Measurements from ENCODE around the gene SLC46A3.

The SLC46A3 gene

DNA sequence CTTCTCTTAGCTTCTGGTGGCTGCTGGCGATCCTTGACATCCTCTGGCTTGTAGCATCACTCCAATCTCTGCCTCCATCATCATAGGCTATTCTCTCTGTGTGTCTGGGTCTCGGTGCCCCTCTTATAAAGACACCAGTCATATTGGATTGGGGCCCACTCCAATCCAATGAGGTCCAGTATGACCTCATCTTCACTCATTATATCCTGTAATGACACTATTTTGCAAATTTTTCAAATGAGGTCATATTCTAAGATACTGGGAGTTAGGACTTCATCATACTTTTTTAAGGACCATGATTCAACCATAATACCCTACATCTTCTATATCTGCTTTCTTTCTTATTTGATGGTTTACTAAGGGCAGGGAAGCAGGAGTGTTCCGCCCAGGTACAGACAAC, 12.0 kb upstream of the SLC46A3 start (continued):
- TF ChIP-seq ZBTB17 (tag by site-specific recombination; IDR thresholded peaks at IDR 0.05) (no peak), ZNF398 (tag by site-specific recombination; IDR thresholded peaks at IDR 0.05) (no peak)

DNA sequence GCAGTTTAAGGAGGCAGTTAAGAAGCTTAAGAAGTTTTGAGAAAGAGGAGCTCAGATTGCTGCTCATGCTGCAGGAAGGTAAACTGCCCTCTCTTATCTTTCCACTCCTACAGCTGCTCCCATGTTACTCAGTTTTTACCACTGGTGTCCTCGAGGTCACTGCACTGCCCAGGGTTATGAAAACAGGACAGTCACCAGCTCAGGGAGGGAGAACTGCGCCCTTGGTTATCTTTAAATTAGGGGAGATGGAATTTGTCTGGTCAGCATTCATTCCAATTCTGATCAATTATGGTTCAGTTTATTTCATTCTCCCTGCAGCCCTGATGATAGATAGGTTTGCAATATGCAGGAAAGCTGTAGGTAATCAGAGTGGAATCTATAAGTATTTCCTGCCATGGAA, 10.8 kb upstream of the SLC46A3 start:
- TF ChIP-seq, protein P1, sequence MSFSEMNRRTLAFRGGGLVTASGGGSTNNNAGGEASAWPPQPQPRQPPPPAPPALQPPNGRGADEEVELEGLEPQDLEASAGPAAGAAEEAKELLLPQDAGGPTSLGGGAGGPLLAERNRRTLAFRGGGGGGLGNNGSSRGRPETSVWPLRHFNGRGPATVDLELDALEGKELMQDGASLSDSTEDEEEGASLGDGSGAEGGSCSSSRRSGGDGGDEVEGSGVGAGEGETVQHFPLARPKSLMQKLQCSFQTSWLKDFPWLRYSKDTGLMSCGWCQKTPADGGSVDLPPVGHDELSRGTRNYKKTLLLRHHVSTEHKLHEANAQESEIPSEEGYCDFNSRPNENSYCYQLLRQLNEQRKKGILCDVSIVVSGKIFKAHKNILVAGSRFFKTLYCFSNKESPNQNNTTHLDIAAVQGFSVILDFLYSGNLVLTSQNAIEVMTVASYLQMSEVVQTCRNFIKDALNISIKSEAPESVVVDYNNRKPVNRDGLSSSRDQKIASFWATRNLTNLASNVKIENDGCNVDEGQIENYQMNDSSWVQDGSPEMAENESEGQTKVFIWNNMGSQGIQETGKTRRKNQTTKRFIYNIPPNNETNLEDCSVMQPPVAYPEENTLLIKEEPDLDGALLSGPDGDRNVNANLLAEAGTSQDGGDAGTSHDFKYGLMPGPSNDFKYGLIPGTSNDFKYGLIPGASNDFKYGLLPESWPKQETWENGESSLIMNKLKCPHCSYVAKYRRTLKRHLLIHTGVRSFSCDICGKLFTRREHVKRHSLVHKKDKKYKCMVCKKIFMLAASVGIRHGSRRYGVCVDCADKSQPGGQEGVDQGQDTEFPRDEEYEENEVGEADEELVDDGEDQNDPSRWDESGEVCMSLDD (tag by site-specific recombination; IDR thresholded peaks at IDR 0.05) = no peak
- no peak for TF ChIP-seq ZNF514 (tag by site-specific recombination; IDR thresholded peaks at IDR 0.05)
- TF ChIP-seq HOXA7 (CRISPR knock-in tag; IDR thresholded peaks at IDR 0.05; ENCODE audit: borderline replicate concordance) = no peak
- TF ChIP-seq ZNF776 (tag by site-specific recombination; IDR thresholded peaks at IDR 0.05; ENCODE audit: borderline replicate concordance) = no peak
- POLR2A ChIA-PET = interaction anchor here (1.2 kb wide), 1 partner anchor 10 kb away, joined by 4 read pairs; no protein-coding TSS in a partner anchor
- Histone ChIP-seq H3K36me3 (ENCODE audit: control insufficient read depth in 2 of 2, insufficient read depth in 1 of 2, low read length in 2 of 2) (no peaks in the 10 kb centered on the region), H3K4me3 (ENCODE audit: low read depth, low read length) (no peak overlapping the region), H3K27ac (ENCODE audit: extremely low read depth, low read depth, low read length) (no peak overlapping the region), H3K9me3 (ENCODE audit: control insufficient read depth, insufficient read depth, low read depth, low read length) (no peaks in the 10 kb centered on the region), H3K4me1 (ENCODE audit: control insufficient read depth, insufficient read depth, low read length) (no peaks in the 10 kb centered on the region)
- CTCF ChIA-PET = no interaction called here

- CTCF ChIA-PET = interaction anchor here (0.6 kb wide), 2 partner anchors 15 to 479 kb away, joined by 3 read pairs; no protein-coding TSS in a partner anchor
- no peak overlapping the region for H3K27ac ChIP-seq (ENCODE audit: extremely low read depth, low read depth, low read length)
- H3K36me3 ChIP-seq (ENCODE audit: control insufficient read depth in 2 of 2, insufficient read depth in 1 of 2, low read length in 2 of 2) = no peaks in the 10 kb centered on the region
- no peak overlapping the region for H3K4me3 ChIP-seq (ENCODE audit: low read depth, low read length)
- no peaks in the 10 kb centered on the region for H3K9me3 ChIP-seq (ENCODE audit: control insufficient read depth, insufficient read depth, low read depth, low read length)
- no peaks in the 10 kb centered on the region for H3K4me1 ChIP-seq (ENCODE audit: control insufficient read depth, insufficient read depth, low read length)
- POLR2A ChIA-PET = interaction anchor here (1.2 kb wide), 1 partner anchor 9 kb away, joined by 4 read pairs; no protein-coding TSS in a partner anchor
- TF ChIP-seq ZNF37A (tag by site-specific recombination; IDR thresholded peaks at IDR 0.05) = no peak
- TF ChIP-seq ZNF423 (tag by site-specific recombination; IDR thresholded peaks at IDR 0.05) = no peak
- no peak for TF ChIP-seq ZNF350 (tag by site-specific recombination; IDR thresholded peaks at IDR 0.05)
- no peak for TF ChIP-seq ZBTB7A (tag by site-specific recombination; IDR thresholded peaks at IDR 0.05; ENCODE audit: low read depth)
- no peak for TF ChIP-seq ZNF274 (IDR thresholded peaks at IDR 0.05; ENCODE audit: low read length)
- TF ChIP-seq ZNF274 (tag by site-specific recombination; IDR thresholded peaks at IDR 0.05; ENCODE audit: borderline replicate concordance) = no peak
- no peak for TF ChIP-seq ZNF391 (tag by site-specific recombination; IDR thresholded peaks at IDR 0.05; ENCODE audit: borderline replicate concordance, low read depth)
- TF ChIP-seq ZBTB6 (tag by site-specific recombination; IDR thresholded peaks at IDR 0.05) = no peak
- TF ChIP-seq ZBTB48 (tag by site-specific recombination; IDR thresholded peaks at IDR 0.05) = no peak
- no peak for TF ChIP-seq ZNF624 (tag by site-specific recombination; IDR thresholded peaks at IDR 0.05)
- TF ChIP-seq ZNF548 (tag by site-specific recombination; IDR thresholded peaks at IDR 0.05) = no peak
- no peak for TF ChIP-seq ZNF202 (tag by site-specific recombination; IDR thresholded peaks at IDR 0.05; ENCODE audit: borderline replicate concordance)
- no peak for TF ChIP-seq PRDM6 (tag by site-specific recombination; IDR thresholded peaks at IDR 0.05)
- no peak for TF ChIP-seq ZNF473 (tag by site-specific recombination; IDR thresholded peaks at IDR 0.05)
- no peak for TF ChIP-seq ZBTB20 (tag by site-specific recombination; IDR thresholded peaks at IDR 0.05)
- TF ChIP-seq ZNF174 (tag by site-specific recombination; IDR thresholded peaks at IDR 0.05) = no peak
- no peak for TF ChIP-seq BCL11B (tag by site-specific recombination; IDR thresholded peaks at IDR 0.05; ENCODE audit: low read depth)
- no peak for TF ChIP-seq ZNF76 (tag by site-specific recombination; IDR thresholded peaks at IDR 0.05; ENCODE audit: borderline replicate concordance, low read depth)
These were observed 9.9 kb upstream of the SLC46A3 start for GRCh38 chr13:28728642-28729041.
